Measurements from ENCODE around the gene ABL1. TPM values are rescaled to one million over a fixed set of nuclear protein-coding genes. Genes with fewer than 3 reads are reported as not detected.

The ABL1 gene
- total RNA-seq, 1 experiment from 2014 or later: 83.6 TPM

DNA sequence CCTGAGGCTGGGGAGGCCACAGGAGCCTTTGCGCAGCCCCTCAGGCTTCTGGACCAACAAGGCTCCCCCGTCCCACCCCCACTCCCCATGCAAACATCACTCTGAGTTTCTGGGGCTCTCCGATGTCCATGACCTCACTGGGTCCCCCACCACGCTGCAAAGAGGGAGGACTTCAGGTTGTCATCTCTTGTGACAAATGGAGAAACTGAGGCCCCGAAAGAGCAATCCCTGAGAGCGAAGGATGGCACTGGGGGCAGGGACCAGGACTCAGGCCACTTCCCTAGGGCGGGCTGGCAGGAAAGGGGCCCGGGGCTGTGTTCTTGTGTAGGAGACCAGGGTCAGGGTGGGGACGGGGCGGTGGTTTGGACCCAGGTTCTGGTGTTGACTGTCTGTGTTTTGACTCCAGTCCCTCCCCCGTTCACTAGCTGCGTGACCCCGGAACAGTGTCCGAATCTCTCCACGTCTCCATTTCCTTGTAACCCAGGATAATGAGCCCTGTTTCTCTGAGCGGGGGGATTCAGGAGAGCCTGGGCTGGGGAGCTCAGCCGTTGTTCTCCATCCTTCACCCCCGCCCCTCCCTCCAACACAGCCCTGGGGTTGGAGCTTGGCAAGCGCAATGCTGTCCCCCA lies 90.1 kb downstream of the ABL1 start:
- no peaks in the 10 kb centered on the region for H3K9me3 ChIP-seq (ENCODE audit: control insufficient read depth, low read depth, low read length)
- H2AK5ac ChIP-seq (ENCODE audit: insufficient read length, low read length): no peak overlapping the region
- no peak overlapping the region for H3K9ac ChIP-seq (ENCODE audit: extremely low read depth, insufficient read length, low read length)
- H2BK5ac ChIP-seq (ENCODE audit: insufficient read length, low read length): no peak overlapping the region
- H2BK120ac ChIP-seq (ENCODE audit: low read depth, low read length, poor library complexity, severe bottlenecking): no peak overlapping the region
- H4K20me1 ChIP-seq (ENCODE audit: control insufficient read depth, insufficient read depth, insufficient read length): no peaks in the 10 kb centered on the region
- H2BK15ac ChIP-seq (ENCODE audit: low read depth, low read length): no peak overlapping the region
- Mint-ChIP-seq H3K9me3 (no peaks in the 10 kb centered on the region), H3K4me1 (peaks cover 8 to 23% of the 10 kb centered on the region in 2 experiments), H3K27me3 (ENCODE audit: low read depth) (no peaks in the 10 kb centered on the region; the same call in 1 of the 2 replicates), H3K27ac (no peak overlapping the region), H3K36me3 (ENCODE audit: insufficient read depth in 1 of 3, low read depth in 3 of 3) (no peaks in the 10 kb centered on the region), H3K4me3 (no peak overlapping the region)
- H3K14ac ChIP-seq (ENCODE audit: insufficient read depth, low read length): no peak overlapping the region; the same call in 1 of the 2 replicates
- no peak overlapping the region for H3K23ac ChIP-seq (ENCODE audit: insufficient read length, low read depth, low read length)
- TF ChIP-seq, protein P1, sequence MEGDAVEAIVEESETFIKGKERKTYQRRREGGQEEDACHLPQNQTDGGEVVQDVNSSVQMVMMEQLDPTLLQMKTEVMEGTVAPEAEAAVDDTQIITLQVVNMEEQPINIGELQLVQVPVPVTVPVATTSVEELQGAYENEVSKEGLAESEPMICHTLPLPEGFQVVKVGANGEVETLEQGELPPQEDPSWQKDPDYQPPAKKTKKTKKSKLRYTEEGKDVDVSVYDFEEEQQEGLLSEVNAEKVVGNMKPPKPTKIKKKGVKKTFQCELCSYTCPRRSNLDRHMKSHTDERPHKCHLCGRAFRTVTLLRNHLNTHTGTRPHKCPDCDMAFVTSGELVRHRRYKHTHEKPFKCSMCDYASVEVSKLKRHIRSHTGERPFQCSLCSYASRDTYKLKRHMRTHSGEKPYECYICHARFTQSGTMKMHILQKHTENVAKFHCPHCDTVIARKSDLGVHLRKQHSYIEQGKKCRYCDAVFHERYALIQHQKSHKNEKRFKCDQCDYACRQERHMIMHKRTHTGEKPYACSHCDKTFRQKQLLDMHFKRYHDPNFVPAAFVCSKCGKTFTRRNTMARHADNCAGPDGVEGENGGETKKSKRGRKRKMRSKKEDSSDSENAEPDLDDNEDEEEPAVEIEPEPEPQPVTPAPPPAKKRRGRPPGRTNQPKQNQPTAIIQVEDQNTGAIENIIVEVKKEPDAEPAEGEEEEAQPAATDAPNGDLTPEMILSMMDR (conservative IDR thresholded peaks at IDR 0.05): no peak
- no peak overlapping the region for H2BK12ac ChIP-seq (ENCODE audit: insufficient read length, low read depth, low read length)
- no peaks in the 10 kb centered on the region for H3K4me1 ChIP-seq (ENCODE audit: insufficient read depth, low read length)
- H3K18ac ChIP-seq (ENCODE audit: insufficient read length, low read depth, low read length): no peak overlapping the region
- no peak overlapping the region for H4K8ac ChIP-seq (replicated peaks; ENCODE audit: insufficient read length, low read depth, low read length)
- H3K56ac ChIP-seq (ENCODE audit: insufficient read length, low read depth, low read length): no peak overlapping the region
- no CpG with 5 or more reads among the region's 19 CpGs for WGBS (ENCODE audit: extremely low coverage, insufficient read length, low lambda C conversion rate)
- DNase-seq: no peak
- H3K79me2 ChIP-seq (ENCODE audit: insufficient read depth, low read length): no peaks in the 10 kb centered on the region
- H3K27me3 ChIP-seq (ENCODE audit: insufficient read depth, low read length): no peaks in the 10 kb centered on the region
- no peak overlapping the region for H3K27ac ChIP-seq (ENCODE audit: insufficient read length, low read depth, low read length)
- no peak overlapping the region for H4K5ac ChIP-seq (ENCODE audit: insufficient read length, low read depth, low read length)
- H2AFZ ChIP-seq (ENCODE audit: low read length): no peak overlapping the region
- no peaks in the 10 kb centered on the region for H3K23me2 ChIP-seq (ENCODE audit: insufficient read length, low read depth, low read length, poor library complexity, severe bottlenecking)
- no peak overlapping the region for H2BK20ac ChIP-seq (ENCODE audit: low read depth, low read length, poor library complexity, severe bottlenecking)
- H3K4me2 ChIP-seq (ENCODE audit: insufficient read depth, insufficient read length, low read length): no peak overlapping the region
- H3K79me1 ChIP-seq (ENCODE audit: insufficient read depth, low read depth, low read length, poor library complexity, severe bottlenecking): no peaks in the 10 kb centered on the region
- no peak overlapping the region for H3K4ac ChIP-seq (ENCODE audit: low read depth, low read length)
- H4K91ac ChIP-seq (ENCODE audit: insufficient read length, low read depth, low read length): no peak overlapping the region
- no peak overlapping the region for H3T11ph ChIP-seq (ENCODE audit: low read length)
